Measurements from ENCODE around the gene ZC3H12A.

The ZC3H12A gene

GRCh38 chr1:37453647-37454046 is 20.7 kb upstream of the ZC3H12A start:
- Histone ChIP-seq H3K9me3 (ENCODE audit: control insufficient read depth, low read length) (no peaks in the 10 kb centered on the region), H3K4me3 (ENCODE audit: insufficient read depth, low read depth, low read length) (no peak overlapping the region), H3K36me3 (ENCODE audit: control insufficient read depth, insufficient read depth, low read length) (no peaks in the 10 kb centered on the region), H3K27ac (ENCODE audit: insufficient read depth, low read depth, low read length, poor library complexity, severe bottlenecking) (no peak overlapping the region), H3K27me3 (ENCODE audit: control insufficient read depth, insufficient read depth, low read length, poor library complexity, severe bottlenecking) (no peaks in the 10 kb centered on the region), H3K4me1 (ENCODE audit: control insufficient read depth, insufficient read depth, low read length) (no peaks in the 10 kb centered on the region)
- 78 to 80% methylated on average over 7 of the region's 7 CpGs for WGBS, 2 experiments

GRCh38 chr1:37455516-37455915 is 18.9 kb upstream of the ZC3H12A start:
- no peaks in the 10 kb centered on the region for H3K27me3 ChIP-seq (ENCODE audit: control insufficient read depth, insufficient read depth, low read length, poor library complexity, severe bottlenecking)

GRCh38 chr1:37456614-37457013 is 17.8 kb upstream of the ZC3H12A start:
- Histone ChIP-seq H3K27ac (ENCODE audit: insufficient read depth, low read depth, low read length, poor library complexity, severe bottlenecking) (no peak overlapping the region), H3K36me3 (ENCODE audit: control insufficient read depth, insufficient read depth, low read length) (no peaks in the 10 kb centered on the region), H3K9me3 (ENCODE audit: control insufficient read depth, low read length) (no peaks in the 10 kb centered on the region), H3K4me3 (ENCODE audit: insufficient read depth, low read depth, low read length) (no peak overlapping the region), H3K27me3 (ENCODE audit: control insufficient read depth, insufficient read depth, low read length, poor library complexity, severe bottlenecking) (no peaks in the 10 kb centered on the region), H3K4me1 (ENCODE audit: control insufficient read depth, insufficient read depth, low read length) (no peaks in the 10 kb centered on the region)

More at GRCh38 chr1:37455516-37455915, 18.9 kb upstream of the ZC3H12A start:
- Histone ChIP-seq H3K4me3 (ENCODE audit: insufficient read depth, low read depth, low read length) (no peak overlapping the region), H3K4me1 (ENCODE audit: control insufficient read depth, insufficient read depth, low read length) (no peaks in the 10 kb centered on the region), H3K36me3 (ENCODE audit: control insufficient read depth, insufficient read depth, low read length) (no peaks in the 10 kb centered on the region), H3K27ac (ENCODE audit: insufficient read depth, low read depth, low read length, poor library complexity, severe bottlenecking) (no peak overlapping the region), H3K9me3 (ENCODE audit: control insufficient read depth, low read length) (no peaks in the 10 kb centered on the region)
- 91 to 92% methylated on average over 10 of the region's 10 CpGs for WGBS, 2 experiments

GRCh38 chr1:37458551-37458950 is 15.8 kb upstream of the ZC3H12A start:
- no peak overlapping the region for H3K4me3 ChIP-seq (ENCODE audit: insufficient read depth, low read depth, low read length)
- H3K27ac ChIP-seq (ENCODE audit: insufficient read depth, low read depth, low read length, poor library complexity, severe bottlenecking): no peak overlapping the region
- H3K4me1 ChIP-seq (ENCODE audit: control insufficient read depth, insufficient read depth, low read length): no peaks in the 10 kb centered on the region
- no peaks in the 10 kb centered on the region for H3K27me3 ChIP-seq (ENCODE audit: control insufficient read depth, insufficient read depth, low read length, poor library complexity, severe bottlenecking)
- no peaks in the 10 kb centered on the region for H3K9me3 ChIP-seq (ENCODE audit: control insufficient read depth, low read length)
- no peaks in the 10 kb centered on the region for H3K36me3 ChIP-seq (ENCODE audit: control insufficient read depth, insufficient read depth, low read length)
- 88 to 93% methylated on average over 3 of the region's 3 CpGs for WGBS, 2 experiments

GRCh38 chr1:37461698-37462436 is 12.5 kb upstream of the ZC3H12A start:
- H3K4me1 ChIP-seq (ENCODE audit: control insufficient read depth, insufficient read depth, low read length): no peaks in the 10 kb centered on the region
- no peak overlapping the region for H3K27ac ChIP-seq (ENCODE audit: insufficient read depth, low read depth, low read length, poor library complexity, severe bottlenecking)
- no peaks in the 10 kb centered on the region for H3K36me3 ChIP-seq (ENCODE audit: control insufficient read depth, insufficient read depth, low read length)
- H3K9me3 ChIP-seq (ENCODE audit: control insufficient read depth, low read length): no peaks in the 10 kb centered on the region
- H3K4me3 ChIP-seq (ENCODE audit: insufficient read depth, low read depth, low read length): no peak overlapping the region
- no peaks in the 10 kb centered on the region for H3K27me3 ChIP-seq (ENCODE audit: control insufficient read depth, insufficient read depth, low read length, poor library complexity, severe bottlenecking)
- WGBS, 2 experiments: 92 to 93% methylated on average over 8 to 9 of the region's 9 CpGs

- no peak overlapping the region for H3K27ac ChIP-seq (ENCODE audit: insufficient read depth, low read depth, low read length, poor library complexity, severe bottlenecking)
- 95% methylated on average over 2 of the region's 2 CpGs for WGBS, 2 experiments
- no peak overlapping the region for H3K4me3 ChIP-seq (ENCODE audit: insufficient read depth, low read depth, low read length)
These were observed 9.9 kb upstream of the ZC3H12A start for GRCh38 chr1:37464443-37464842.

GRCh38 chr1:37465593-37466517 is 8.5 kb upstream of the ZC3H12A start:
- no peak overlapping the region for H3K27ac ChIP-seq (ENCODE audit: insufficient read depth, low read depth, low read length, poor library complexity, severe bottlenecking)

More at GRCh38 chr1:37464443-37464842, 9.9 kb upstream of the ZC3H12A start:
- H3K36me3 ChIP-seq (ENCODE audit: control insufficient read depth, insufficient read depth, low read length): no peaks in the 10 kb centered on the region
- no peaks in the 10 kb centered on the region for H3K27me3 ChIP-seq (ENCODE audit: control insufficient read depth, insufficient read depth, low read length, poor library complexity, severe bottlenecking)
- H3K4me1 ChIP-seq (ENCODE audit: control insufficient read depth, insufficient read depth, low read length): no peaks in the 10 kb centered on the region
- H3K9me3 ChIP-seq (ENCODE audit: control insufficient read depth, low read length): no peaks in the 10 kb centered on the region

GRCh38 chr1:37468037-37468436 is 6.3 kb upstream of the ZC3H12A start:
- Histone ChIP-seq H3K36me3 (ENCODE audit: control insufficient read depth, insufficient read depth, low read length) (no peaks in the 10 kb centered on the region), H3K9me3 (ENCODE audit: control insufficient read depth, low read length) (no peaks in the 10 kb centered on the region), H3K4me3 (ENCODE audit: insufficient read depth, low read depth, low read length) (no peak overlapping the region), H3K27ac (ENCODE audit: insufficient read depth, low read depth, low read length, poor library complexity, severe bottlenecking) (no peak overlapping the region), H3K27me3 (ENCODE audit: control insufficient read depth, insufficient read depth, low read length, poor library complexity, severe bottlenecking) (peaks cover 17% of the 10 kb centered on the region), H3K4me1 (ENCODE audit: control insufficient read depth, insufficient read depth, low read length) (peaks cover 9% of the 10 kb centered on the region)
- 90 to 95% methylated on average over 5 of the region's 5 CpGs for WGBS, 2 experiments

More at GRCh38 chr1:37465593-37466517, 8.5 kb upstream of the ZC3H12A start:
- Histone ChIP-seq H3K4me3 (ENCODE audit: insufficient read depth, low read depth, low read length) (no peak overlapping the region), H3K27me3 (ENCODE audit: control insufficient read depth, insufficient read depth, low read length, poor library complexity, severe bottlenecking) (no peaks in the 10 kb centered on the region), H3K9me3 (ENCODE audit: control insufficient read depth, low read length) (no peaks in the 10 kb centered on the region), H3K36me3 (ENCODE audit: control insufficient read depth, insufficient read depth, low read length) (no peaks in the 10 kb centered on the region), H3K4me1 (ENCODE audit: control insufficient read depth, insufficient read depth, low read length) (no peaks in the 10 kb centered on the region)
- 90 to 94% methylated on average over 6 of the region's 6 CpGs for WGBS, 2 experiments

GRCh38 chr1:37469386-37469785 is 5.0 kb upstream of the ZC3H12A start:
- no peak overlapping the region for H3K4me3 ChIP-seq (ENCODE audit: insufficient read depth, low read depth, low read length)
- H3K27me3 ChIP-seq (ENCODE audit: control insufficient read depth, insufficient read depth, low read length, poor library complexity, severe bottlenecking): peaks cover 30% of the 10 kb centered on the region
- H3K4me1 ChIP-seq (ENCODE audit: control insufficient read depth, insufficient read depth, low read length): peaks cover 14% of the 10 kb centered on the region
- 88 to 92% methylated on average over 3 of the region's 3 CpGs for WGBS, 2 experiments
- H3K9me3 ChIP-seq (ENCODE audit: control insufficient read depth, low read length): no peaks in the 10 kb centered on the region
- no peak overlapping the region for H3K27ac ChIP-seq (ENCODE audit: insufficient read depth, low read depth, low read length, poor library complexity, severe bottlenecking)
- H3K36me3 ChIP-seq (ENCODE audit: control insufficient read depth, insufficient read depth, low read length): no peaks in the 10 kb centered on the region
